ENCODE data around the gene ATRNL1. TPM values are rescaled to one million over a fixed set of nuclear protein-coding genes. Genes with fewer than 3 reads are reported as not detected.
"Not testable (repeated sequence)": the region's sequence is repeated elsewhere in the genome, so short reads cannot be mapped to it uniquely, and the experiment has no call there.

The ATRNL1 gene
- total RNA-seq, 2 donors from 2014 or later, result not detected

DNA sequence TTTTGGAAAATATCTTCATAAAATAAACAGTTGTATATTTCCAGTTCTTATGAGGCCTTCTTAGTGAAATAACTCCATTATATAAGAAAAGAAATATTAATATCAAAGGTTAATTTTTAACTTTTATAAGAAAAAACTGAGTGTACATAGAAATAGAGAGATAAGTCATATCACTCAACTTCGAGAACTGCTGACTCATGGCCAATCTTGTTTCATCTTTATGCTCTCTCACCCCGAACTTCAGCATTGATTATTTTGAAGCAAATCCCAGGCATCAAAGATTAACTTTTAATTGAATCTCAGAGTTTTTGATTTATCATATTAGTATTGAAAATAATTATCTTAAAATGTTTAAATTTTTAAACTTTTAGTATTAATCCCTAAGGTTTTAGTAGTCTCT lies 652.8 kb downstream of the ATRNL1 start:
- Mint-ChIP-seq H3K36me3 (ENCODE audit: low read depth) (no peaks in the 10 kb centered on the region), H3K27me3 (no peaks in the 10 kb centered on the region), H3K4me1 (no peaks in the 10 kb centered on the region), H3K4me3 (no peak overlapping the region), H3K27ac (no peak overlapping the region)
- DNase-seq, result no peak
- H3K9me3 ChIP-seq (ENCODE audit: control insufficient read depth, low read length, poor library complexity, severe bottlenecking), result no peaks in the 10 kb centered on the region
- ATAC-seq, result no peak

DNA sequence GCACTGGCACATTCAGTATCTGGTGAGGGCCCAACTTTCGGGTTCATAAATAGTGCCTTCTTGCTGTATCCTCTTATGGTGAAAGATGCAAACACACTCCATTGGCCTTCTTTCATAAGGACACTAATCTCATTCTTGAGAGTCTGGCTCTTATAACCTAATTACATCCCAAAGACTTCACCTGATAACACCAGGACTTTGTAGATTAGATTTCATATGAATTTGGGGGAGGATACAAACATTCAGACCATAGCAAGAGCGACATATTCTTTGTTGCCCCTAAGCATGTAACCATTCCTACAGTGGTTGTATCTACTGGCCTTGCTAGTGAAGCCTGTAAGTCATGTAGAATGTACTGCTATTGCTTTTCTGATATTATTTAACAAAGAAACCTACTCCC lies 654.6 kb downstream of the ATRNL1 start:
- Mint-ChIP-seq H3K4me3 (no peak overlapping the region), H3K27me3 (no peaks in the 10 kb centered on the region), H3K36me3 (ENCODE audit: low read depth) (no peaks in the 10 kb centered on the region), H3K27ac (no peak overlapping the region), H3K4me1 (no peaks in the 10 kb centered on the region)
- DNase-seq, result no peak
- H3K9me3 ChIP-seq (ENCODE audit: control insufficient read depth, low read length, poor library complexity, severe bottlenecking), result no peaks in the 10 kb centered on the region
- ATAC-seq, result no peak

GRCh38 chr10:115758488-115758887 lies 665.3 kb downstream of the ATRNL1 start:
- H3K4me1 Mint-ChIP-seq; H3K27ac Mint-ChIP-seq; DNase-seq; H3K27me3 Mint-ChIP-seq; H3K4me3 Mint-ChIP-seq; H3K36me3 Mint-ChIP-seq (ENCODE audit: low read depth); ATAC-seq; H3K9me3 ChIP-seq (ENCODE audit: control insufficient read depth, low read length, poor library complexity, severe bottlenecking): not testable (repeated sequence)

GRCh38 chr10:115760131-115760530 lies 667.0 kb downstream of the ATRNL1 start:
- H3K9me3 ChIP-seq (ENCODE audit: control insufficient read depth, low read length, poor library complexity, severe bottlenecking), result no peaks in the 10 kb centered on the region
- ATAC-seq (no peak), DNase-seq (no peak)
- no peaks in the 10 kb centered on the region for H3K4me1 Mint-ChIP-seq
- H3K4me3 Mint-ChIP-seq, result no peak overlapping the region
- H3K36me3 Mint-ChIP-seq (ENCODE audit: low read depth), result no peaks in the 10 kb centered on the region
- no peaks in the 10 kb centered on the region for H3K27me3 Mint-ChIP-seq
- H3K27ac Mint-ChIP-seq, result no peak overlapping the region

- no peak for DNase-seq
- no peak for ATAC-seq
- no peaks in the 10 kb centered on the region for H3K27me3 Mint-ChIP-seq
- H3K4me1 Mint-ChIP-seq, result no peaks in the 10 kb centered on the region
- no peaks in the 10 kb centered on the region for H3K9me3 ChIP-seq (ENCODE audit: control insufficient read depth, low read length, poor library complexity, severe bottlenecking)
- H3K4me3 Mint-ChIP-seq, result no peak overlapping the region
- H3K36me3 Mint-ChIP-seq (ENCODE audit: low read depth), result no peaks in the 10 kb centered on the region
- no peak overlapping the region for H3K27ac Mint-ChIP-seq
Observed at GRCh38 chr10:115761166-115761565, 668.0 kb downstream of the ATRNL1 start.

DNA sequence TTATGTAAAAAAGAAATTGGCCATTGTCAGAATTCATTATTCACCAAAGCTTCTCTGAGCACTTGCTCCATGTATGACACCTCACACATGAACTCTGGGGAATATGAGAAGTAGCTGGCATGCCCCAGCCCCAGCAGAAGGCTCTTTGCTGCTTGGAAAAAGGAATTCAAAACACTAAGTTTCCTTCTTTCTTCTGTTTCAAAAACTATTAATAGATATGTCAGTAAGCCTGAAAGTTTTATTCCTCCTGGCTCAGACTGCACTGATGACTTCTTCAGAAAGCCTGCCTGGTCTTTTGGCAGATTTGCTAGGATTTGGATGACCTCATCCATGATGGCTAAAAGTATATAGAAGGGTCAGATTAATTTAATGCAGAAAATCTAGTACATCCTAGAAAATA lies 668.9 kb downstream of the ATRNL1 start:
- Mint-ChIP-seq H3K36me3 (ENCODE audit: low read depth) (no peaks in the 10 kb centered on the region), H3K4me3 (no peak overlapping the region), H3K27me3 (no peaks in the 10 kb centered on the region), H3K27ac (no peak overlapping the region), H3K4me1 (no peaks in the 10 kb centered on the region)
- no peaks in the 10 kb centered on the region for H3K9me3 ChIP-seq (ENCODE audit: control insufficient read depth, low read length, poor library complexity, severe bottlenecking)
- DNase-seq (no peak), ATAC-seq (no peak)

DNA sequence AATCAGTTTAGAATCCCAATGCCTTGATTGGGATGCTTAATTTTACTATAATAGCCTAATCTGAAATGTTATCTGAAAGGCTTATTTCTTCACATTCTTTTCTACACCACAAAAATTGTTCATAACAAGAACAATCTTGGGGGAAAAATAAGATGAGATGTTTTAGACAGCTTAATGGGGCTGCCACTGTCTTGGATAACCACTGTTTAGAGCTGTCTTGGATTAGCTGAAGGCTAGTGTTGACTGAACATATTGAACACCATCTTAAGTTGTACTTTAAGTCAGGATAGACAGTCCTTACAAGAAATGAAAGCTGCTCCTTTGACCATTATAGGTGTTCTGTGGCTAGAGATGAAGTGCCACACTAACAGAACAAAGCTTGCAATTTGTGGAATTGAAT lies 678.6 kb downstream of the ATRNL1 start:
- no peaks in the 10 kb centered on the region for H3K9me3 ChIP-seq (ENCODE audit: control insufficient read depth, low read length, poor library complexity, severe bottlenecking)
- Mint-ChIP-seq H3K36me3 (ENCODE audit: low read depth) (no peaks in the 10 kb centered on the region), H3K27me3 (no peaks in the 10 kb centered on the region), H3K4me3 (no peak overlapping the region), H3K27ac (no peak overlapping the region), H3K4me1 (no peaks in the 10 kb centered on the region)
- DNase-seq (no peak), ATAC-seq (no peak)

GRCh38 chr10:115772606-115773005 lies 679.4 kb downstream of the ATRNL1 start:
- no peak for ATAC-seq
- Mint-ChIP-seq H3K27me3 (no peaks in the 10 kb centered on the region), H3K27ac (no peak overlapping the region), H3K36me3 (ENCODE audit: low read depth) (no peaks in the 10 kb centered on the region), H3K4me3 (no peak overlapping the region), H3K4me1 (no peaks in the 10 kb centered on the region)
- no peaks in the 10 kb centered on the region for H3K9me3 ChIP-seq (ENCODE audit: control insufficient read depth, low read length, poor library complexity, severe bottlenecking)
- DNase-seq, result no peak

GRCh38 chr10:115773832-115774231 lies 680.7 kb downstream of the ATRNL1 start:
- no peaks in the 10 kb centered on the region for H3K36me3 Mint-ChIP-seq (ENCODE audit: low read depth)
- H3K27ac Mint-ChIP-seq, result no peak overlapping the region
- no peak for ATAC-seq
- H3K4me3 Mint-ChIP-seq, result no peak overlapping the region
- H3K9me3 ChIP-seq (ENCODE audit: control insufficient read depth, low read length, poor library complexity, severe bottlenecking), result no peaks in the 10 kb centered on the region
- H3K27me3 Mint-ChIP-seq, result no peaks in the 10 kb centered on the region
- no peak for DNase-seq
- no peaks in the 10 kb centered on the region for H3K4me1 Mint-ChIP-seq

DNA sequence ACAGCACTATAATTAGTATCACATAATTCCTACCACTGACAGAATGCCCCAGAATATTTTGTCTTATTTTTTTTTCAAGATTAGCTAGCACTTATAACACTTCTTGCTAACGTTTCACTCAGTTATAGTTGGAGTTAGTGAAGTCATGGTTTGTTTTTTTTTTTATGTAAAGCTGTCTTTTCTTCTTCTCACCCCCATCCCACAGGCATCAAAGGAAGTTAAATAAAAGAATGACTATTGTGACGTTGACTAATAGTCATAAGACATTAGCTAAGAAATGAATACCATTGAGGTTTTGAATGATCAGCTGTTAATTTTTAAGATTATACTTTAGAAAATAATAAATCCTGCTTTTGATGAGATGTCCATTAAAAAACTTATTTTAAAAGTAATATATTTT lies 681.6 kb downstream of the ATRNL1 start:
- H3K9me3 ChIP-seq (ENCODE audit: control insufficient read depth, low read length, poor library complexity, severe bottlenecking), result no peaks in the 10 kb centered on the region
- H3K27ac Mint-ChIP-seq, result no peak overlapping the region
- no peaks in the 10 kb centered on the region for H3K36me3 Mint-ChIP-seq (ENCODE audit: low read depth)
- H3K4me1 Mint-ChIP-seq, result no peaks in the 10 kb centered on the region
- no peak for ATAC-seq
- no peak overlapping the region for H3K4me3 Mint-ChIP-seq
- DNase-seq, result no peak
- no peaks in the 10 kb centered on the region for H3K27me3 Mint-ChIP-seq

DNA sequence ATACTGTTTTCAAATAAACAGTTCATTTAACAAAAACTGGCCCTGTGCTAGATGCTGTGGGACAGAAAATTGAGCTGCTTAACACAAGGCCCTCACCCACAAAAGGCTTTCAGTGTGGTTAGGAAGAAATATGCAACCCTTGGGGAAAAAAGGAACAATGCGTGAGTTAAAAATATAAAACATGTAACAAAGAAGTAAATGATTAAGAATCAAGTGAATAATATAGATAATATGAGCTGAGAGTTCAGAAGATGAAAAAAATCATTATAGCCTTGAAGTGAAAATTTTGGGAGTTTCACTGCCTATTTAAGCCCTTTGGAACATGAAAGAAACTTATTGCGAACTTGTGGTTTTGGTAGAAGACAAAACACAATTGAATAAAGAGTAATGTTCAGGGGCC lies 684.5 kb downstream of the ATRNL1 start:
- H3K4me3 Mint-ChIP-seq, result no peak overlapping the region
- ATAC-seq (no peak), DNase-seq (no peak)
- H3K27ac Mint-ChIP-seq, result no peak overlapping the region
- no peaks in the 10 kb centered on the region for H3K27me3 Mint-ChIP-seq
- no peaks in the 10 kb centered on the region for H3K36me3 Mint-ChIP-seq (ENCODE audit: low read depth)
- no peaks in the 10 kb centered on the region for H3K4me1 Mint-ChIP-seq
- H3K9me3 ChIP-seq (ENCODE audit: control insufficient read depth, low read length, poor library complexity, severe bottlenecking), result no peaks in the 10 kb centered on the region

- ATAC-seq (no peak), DNase-seq (no peak)
- H3K4me3 Mint-ChIP-seq, result no peak overlapping the region
- no peaks in the 10 kb centered on the region for H3K4me1 Mint-ChIP-seq
- H3K36me3 Mint-ChIP-seq (ENCODE audit: low read depth), result no peaks in the 10 kb centered on the region
- H3K27ac Mint-ChIP-seq, result no peak overlapping the region
- no peaks in the 10 kb centered on the region for H3K27me3 Mint-ChIP-seq
- H3K9me3 ChIP-seq (ENCODE audit: control insufficient read depth, low read length, poor library complexity, severe bottlenecking), result no peaks in the 10 kb centered on the region
Observed at GRCh38 chr10:115790220-115790619, 697.1 kb downstream of the ATRNL1 start.

DNA sequence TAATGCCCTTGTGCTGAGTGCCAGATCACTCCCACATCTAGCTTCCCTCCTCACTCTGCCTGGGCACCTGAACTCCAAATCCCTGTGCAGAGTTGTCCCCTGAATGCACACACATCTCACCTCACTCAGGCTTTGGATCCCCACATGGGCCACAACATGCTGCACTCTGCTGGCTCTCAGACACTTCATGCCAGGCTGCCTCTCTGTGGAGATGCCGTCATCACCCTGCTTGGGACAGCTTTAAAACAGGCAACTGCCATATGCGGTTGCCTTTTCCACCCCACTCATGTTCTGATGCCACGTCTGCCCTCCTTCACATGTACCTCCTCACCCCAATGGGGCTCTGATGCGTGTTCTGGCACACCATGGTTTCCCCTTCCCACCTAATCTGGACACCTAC lies 702.8 kb downstream of the ATRNL1 start:
- Mint-ChIP-seq H3K4me3 (no peak overlapping the region), H3K4me1 (no peaks in the 10 kb centered on the region), H3K27ac (no peak overlapping the region), H3K27me3 (no peaks in the 10 kb centered on the region), H3K36me3 (ENCODE audit: low read depth) (no peaks in the 10 kb centered on the region)
- DNase-seq (no peak), ATAC-seq (no peak)
- H3K9me3 ChIP-seq (ENCODE audit: control insufficient read depth, low read length, poor library complexity, severe bottlenecking), result no peaks in the 10 kb centered on the region

DNA sequence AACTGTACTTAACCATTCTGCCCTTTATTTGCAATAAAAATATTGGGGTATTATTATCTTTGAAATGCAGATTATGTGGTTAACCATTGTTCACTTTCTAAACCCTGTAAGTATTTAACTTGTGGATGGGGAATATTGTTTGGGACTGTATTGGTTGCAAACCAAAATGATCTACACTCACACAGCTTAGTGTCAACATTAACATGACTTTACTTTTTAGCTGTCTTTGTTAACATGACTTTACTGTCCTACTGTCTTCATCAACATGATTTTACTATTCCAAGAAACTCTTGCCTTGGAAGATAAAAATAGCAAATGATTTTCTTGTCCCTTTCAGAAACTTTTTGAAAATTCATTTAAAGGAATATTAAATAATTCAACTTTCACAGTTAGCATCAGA lies 708.3 kb downstream of the ATRNL1 start:
- no peak for ATAC-seq
- Mint-ChIP-seq H3K27me3 (no peaks in the 10 kb centered on the region), H3K4me1 (no peaks in the 10 kb centered on the region), H3K27ac (no peak overlapping the region), H3K36me3 (ENCODE audit: low read depth) (no peaks in the 10 kb centered on the region), H3K4me3 (no peak overlapping the region)
- H3K9me3 ChIP-seq (ENCODE audit: control insufficient read depth, low read length, poor library complexity, severe bottlenecking), result no peaks in the 10 kb centered on the region
- DNase-seq, result no peak

GRCh38 chr10:115801992-115802391 lies 708.8 kb downstream of the ATRNL1 start:
- Mint-ChIP-seq H3K36me3 (ENCODE audit: low read depth) (no peaks in the 10 kb centered on the region), H3K27me3 (no peaks in the 10 kb centered on the region), H3K4me3 (no peak overlapping the region), H3K27ac (no peak overlapping the region), H3K4me1 (no peaks in the 10 kb centered on the region)
- ATAC-seq, result no peak
- DNase-seq, result no peak
- no peaks in the 10 kb centered on the region for H3K9me3 ChIP-seq (ENCODE audit: control insufficient read depth, low read length, poor library complexity, severe bottlenecking)

Data from T-helper 17 cell (primary cell).